DLD1 (cell line): ENCODE data around the gene TMEM86A.

Experiments
- in situ Hi-C: cut with HindIII; loops from 2 replicates; pipeline ENCODE4 v1.10.0; 2017; ENCODE audit warnings: low sequenced_read_pairs

TMEM86A gene

DNA sequence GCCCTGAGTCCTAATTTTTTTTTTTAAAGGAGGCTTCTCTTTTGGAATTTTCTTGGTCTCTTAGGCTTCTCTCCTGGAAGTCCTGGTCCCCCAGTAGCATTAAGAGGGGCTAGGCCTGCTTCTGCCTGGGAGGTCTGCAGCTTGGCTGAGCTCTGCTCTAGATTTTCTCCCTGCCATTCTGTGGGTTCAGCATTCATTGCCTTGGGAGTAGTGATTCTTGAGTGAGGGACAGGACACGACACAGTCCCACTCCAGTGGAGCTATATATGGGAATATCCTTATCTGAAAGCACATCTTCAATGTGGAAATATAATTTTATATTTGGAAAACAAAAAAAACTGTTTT lies 23.7 kb downstream of the TMEM86A start:
- in situ Hi-C loops, result no loop called here

- in situ Hi-C loops, result no loop called here
Measured at GRCh38 chr11:18723991-18724390, 25.4 kb downstream of the TMEM86A start.

DNA sequence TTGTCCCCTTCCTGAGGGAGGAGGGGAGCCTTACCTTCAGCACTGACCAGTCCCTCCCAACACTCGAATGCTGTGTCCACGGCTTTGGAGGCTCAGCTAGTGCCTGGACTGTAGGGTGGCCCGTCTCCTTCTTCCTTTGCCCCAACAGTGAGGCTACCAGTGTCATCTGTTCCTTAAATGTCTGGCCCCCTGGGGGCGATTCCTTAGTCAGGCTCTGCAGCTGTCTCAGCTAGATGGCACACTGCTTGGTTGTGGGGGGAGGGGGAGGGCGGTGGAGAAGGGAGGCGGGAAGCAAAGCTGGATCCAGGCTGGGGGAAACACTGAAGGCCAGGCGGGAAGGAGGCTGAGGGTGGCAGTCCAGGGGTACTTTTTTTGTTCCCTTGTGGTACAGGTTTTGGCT lies 27.5 kb downstream of the TMEM86A start, which contains the start of gene IGSF22:
IGSF22 (minus strand) TSS at position 149 of the 400 bp plus-strand sequence. CDS start 1,952 bp downstream, outside the sequence.
- in situ Hi-C loops, result no loop called here

- in situ Hi-C loops, result no loop called here
Measured at GRCh38 chr11:18727479-18728236, 29.1 kb downstream of the TMEM86A start.

DNA sequence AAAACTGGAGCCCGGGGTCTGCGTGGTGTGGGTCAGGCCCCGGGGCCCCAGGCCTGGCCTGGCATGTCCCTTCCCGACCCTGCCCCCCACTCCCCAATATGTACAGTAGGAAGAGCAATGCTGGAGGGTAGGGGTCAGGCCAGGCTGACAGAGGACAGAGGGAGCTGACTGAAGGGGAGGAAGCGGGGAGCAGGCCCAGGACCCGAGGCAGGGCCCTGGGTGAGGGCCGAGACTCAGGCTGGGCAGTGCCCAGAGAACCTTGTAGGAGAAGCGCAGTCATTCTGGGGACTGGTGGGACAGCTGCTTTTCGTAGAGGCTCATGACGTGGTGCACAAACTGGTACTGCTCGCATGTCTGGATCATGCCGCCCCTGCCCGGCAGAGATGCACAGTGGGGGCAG lies 30.1 kb downstream of the TMEM86A start:
- in situ Hi-C loops, result no loop called here

GRCh38 chr11:18729426-18729825 lies 30.8 kb downstream of the TMEM86A start:
- in situ Hi-C loops, result no loop called here

DNA sequence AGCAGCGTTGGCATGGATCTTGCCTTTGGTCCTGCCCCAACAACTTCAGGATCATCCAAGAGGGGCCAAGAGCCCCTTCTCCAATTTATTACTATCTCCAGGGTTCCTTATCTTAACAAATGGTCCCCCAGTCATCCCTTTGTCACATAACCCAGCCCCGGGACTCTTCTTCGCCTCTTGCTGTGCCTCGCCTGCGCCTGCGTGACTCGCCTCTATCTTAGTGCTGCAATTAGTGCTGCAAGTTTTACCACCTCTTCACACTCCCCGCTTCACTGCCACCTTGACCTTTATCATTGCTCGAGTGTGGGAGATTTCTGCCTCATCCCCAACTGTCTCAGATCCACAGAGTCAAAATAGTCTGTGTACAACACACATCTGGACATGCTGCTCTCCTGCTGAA lies 31.4 kb downstream of the TMEM86A start:
- in situ Hi-C loops, result no loop called here

DNA sequence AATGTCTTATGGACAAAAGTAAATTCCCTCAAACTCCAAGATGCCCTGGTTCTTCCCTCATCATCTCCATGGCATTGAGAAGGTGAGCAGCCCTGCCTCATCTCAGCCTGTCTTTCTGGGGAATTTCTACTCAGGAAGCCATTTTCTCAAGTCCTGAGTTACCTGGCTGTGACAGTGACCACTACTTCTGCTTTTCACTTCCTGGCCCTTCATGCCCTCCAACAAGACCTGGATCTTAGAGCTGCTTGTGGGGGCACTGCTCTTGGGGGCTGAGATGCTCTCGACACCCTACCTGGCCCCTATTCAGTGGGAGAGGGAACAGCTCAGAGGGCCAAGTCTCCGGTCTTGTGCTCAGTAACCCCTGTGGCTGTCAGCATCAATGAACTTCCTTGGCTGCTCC lies 32.9 kb downstream of the TMEM86A start:
- in situ Hi-C loops, result no loop called here

DNA sequence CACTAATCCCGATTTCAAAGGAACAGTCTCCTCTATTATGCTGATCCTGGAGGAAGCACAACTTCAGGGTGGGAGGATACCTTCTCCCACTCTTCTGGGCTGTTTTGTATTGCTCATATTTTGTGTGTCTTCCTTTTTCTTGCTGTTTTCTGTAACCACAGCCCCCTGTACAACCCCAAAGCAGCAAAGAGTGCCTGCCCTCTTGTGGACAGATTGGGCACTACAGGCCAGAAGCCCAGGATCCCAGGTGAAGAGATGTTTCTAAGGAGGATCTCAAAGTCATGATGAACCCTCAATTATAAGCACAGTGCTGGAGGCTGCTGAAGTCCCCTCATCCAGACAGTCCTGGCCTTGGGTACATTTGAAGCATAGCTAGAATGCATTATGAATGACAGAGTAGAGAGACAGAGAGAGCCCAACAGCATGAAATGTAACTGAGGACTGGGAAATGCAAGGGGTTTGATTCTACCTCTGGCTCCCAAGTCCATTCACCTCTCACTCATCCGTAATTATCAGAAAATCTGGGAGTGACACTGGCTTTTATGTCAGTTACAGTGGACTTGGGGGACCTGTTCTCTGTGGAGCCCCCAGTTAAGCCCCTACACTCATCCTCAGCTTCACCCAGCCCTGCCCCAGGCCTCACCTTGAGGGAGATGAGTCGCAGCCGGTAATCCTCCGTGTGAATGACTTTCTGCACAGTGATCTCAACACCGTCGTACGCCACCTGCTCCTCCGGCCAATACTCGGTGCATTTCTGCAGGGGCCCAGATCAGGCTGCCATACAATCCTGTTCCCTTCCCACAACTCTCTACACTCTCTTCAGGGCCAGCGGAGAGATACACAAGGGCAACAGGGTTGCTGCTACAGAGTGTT lies 33.6 kb downstream of the TMEM86A start:
- in situ Hi-C loops, result no loop called here

GRCh38 chr11:18733202-18733601 lies 34.6 kb downstream of the TMEM86A start:
- in situ Hi-C loops, result no loop called here

DNA sequence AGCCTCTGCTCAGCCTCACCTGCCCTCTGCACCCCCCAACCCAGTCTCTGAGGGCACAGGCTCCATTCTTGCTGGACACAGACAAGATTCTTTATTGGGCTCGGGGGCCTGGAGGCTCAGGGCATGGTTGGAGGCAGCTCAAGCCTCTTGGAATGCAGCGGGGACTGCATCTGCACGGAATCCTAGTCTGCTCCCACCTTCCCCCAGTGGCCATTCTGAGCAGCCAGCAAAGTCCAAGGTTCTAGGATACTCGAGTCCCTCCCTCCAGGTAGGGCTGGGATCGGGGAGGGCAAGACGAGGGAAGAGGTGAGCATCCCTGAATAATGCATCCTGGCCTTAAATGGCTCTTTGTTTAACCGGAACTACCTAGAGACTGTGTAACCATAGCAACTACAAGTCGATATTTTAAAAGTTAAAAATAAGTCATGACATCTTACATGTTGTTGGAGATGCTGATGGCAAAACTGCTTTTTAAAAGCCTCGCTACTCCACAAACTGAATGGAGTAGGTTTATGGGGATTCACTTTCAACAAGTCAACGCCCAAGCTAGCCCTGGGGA lies 38.1 kb downstream of the TMEM86A start:
- in situ Hi-C loops, result no loop called here

- in situ Hi-C loops, result no loop called here
Measured at GRCh38 chr11:18737642-18738041, 39.1 kb downstream of the TMEM86A start.

GRCh38 chr11:18739685-18740084 lies 41.1 kb downstream of the TMEM86A start:
- in situ Hi-C loops, result no loop called here

DNA sequence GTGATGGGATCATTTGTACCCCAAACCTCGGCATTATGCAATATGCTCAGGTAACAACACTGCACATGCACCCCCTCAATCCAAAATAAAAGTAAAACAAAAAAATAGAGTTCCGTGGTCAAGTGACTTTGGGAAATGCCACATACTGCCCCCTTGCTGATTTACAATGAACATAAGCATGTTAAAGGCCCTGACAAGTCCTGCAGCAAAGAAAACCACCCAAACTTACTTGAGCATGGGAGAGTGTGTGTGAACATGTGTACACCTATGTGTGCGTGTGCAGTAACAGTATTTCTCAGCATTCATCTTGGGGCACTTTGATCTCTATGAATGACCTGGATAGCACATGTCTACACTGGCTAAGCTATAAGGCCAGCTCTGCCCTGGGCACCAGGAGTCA lies 43.2 kb downstream of the TMEM86A start:
- in situ Hi-C loops, result no loop called here

- in situ Hi-C loops, result no loop called here
Measured at GRCh38 chr11:18743365-18743764, 44.8 kb downstream of the TMEM86A start.

DNA sequence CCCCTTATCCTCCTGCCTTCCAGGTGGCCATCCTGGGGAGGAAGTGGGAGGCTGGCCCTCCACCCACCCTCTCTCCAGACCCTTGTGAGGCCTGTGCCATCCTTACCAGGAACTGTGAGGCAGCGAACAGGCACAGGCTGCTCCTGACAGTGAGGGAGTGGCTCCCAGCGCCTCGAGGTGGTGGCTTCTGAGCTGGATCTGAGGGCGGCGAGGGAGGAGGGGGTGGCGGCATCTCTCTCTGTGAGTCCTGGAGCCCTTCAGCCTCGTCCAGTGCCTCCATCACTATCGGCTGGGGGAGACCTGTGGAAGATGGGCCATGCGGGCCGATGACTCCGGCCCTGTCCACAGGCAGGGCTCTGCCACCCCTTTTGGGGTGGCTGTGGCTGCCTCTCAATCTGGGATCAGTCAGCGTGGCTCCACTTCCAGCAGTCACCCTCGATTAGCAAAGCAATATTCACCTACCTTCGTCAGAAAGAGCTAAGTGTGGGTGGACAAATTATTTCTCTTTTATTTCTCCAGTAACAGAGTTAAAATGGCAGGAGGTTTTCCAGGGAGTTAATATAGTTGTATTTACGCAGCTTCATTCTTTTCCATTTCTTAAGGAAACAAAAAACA lies 45.4 kb downstream of the TMEM86A start:
- in situ Hi-C loops, result no loop called here

DNA sequence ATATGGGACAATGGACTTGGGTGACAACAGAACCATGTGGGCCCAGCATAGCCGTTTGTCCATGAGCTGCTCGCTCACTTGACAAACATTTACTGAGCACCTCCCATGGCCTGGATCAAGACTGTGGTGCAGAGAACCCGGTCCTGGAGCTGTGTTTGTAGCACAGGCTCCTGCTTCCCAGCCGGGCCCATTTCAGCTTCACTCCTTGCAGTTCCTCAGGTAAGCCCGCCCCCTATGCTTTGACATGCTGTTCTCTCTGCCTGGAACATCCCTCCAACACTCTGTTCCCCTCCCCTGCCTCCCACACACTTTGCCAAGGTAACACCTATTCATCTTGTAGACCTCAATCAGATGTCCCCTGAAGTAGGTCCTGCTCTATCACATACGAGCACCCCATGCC lies 46.7 kb downstream of the TMEM86A start:
- in situ Hi-C loops, result no loop called here

DNA sequence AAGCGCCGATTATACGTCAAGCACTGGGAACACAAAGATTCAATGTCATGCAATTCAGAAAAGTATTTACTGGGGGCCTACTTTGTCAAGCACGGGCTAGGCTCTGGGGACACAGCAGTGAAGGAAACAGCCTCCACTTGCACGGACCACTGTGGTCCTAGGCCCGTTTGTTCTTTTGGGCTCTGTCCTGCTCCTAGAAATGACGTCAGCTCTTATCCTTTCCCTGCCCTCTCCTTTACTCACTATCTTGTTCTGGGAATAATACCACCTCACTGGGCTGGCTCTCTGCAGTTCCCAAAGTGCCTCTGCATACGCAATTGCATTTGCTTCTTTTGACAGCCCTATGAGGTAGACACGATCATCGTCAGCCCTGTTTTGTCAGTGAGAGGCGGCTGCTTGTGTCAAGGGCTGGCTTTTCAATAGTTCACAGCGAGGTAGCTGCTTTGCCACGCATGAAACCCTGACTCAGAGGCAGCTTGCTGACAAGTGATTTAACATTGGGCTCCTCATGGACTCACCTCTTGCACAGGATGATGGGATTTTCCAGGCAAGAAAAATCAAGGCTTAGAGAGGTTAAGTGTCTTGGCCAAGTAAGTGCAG lies 50.3 kb downstream of the TMEM86A start:
- in situ Hi-C loops, result no loop called here

DNA sequence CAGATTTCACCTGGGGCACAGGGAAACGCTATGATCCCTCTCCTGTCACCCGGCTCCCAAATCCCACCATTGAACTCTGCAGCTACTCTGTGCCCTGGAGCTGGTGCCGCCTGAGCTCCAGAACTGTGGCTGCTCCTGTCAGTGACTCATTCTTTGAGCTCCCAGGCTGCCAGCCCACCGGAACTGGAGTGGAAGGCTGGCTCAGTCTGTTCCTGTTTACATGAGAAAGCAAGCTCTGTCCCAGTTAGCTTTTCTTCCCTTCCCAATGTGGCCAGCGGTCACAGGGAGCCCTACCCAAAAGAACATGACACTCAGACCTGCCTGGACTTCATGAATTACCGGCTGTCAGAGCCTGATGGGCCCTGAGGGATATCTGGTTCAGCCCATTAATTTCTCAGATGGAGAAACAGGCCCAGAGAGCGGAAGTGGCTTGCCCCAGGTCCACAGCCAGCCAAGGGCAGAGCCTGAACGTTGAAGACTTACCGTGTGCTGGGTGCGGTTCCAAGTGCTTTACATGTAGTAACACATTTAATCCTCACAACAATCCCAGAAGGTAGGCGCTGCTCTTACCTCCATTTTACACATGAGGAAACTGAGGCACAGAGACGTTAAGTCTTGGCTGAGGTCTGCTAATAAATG lies 51.2 kb downstream of the TMEM86A start:
- in situ Hi-C loops, result no loop called here

DNA sequence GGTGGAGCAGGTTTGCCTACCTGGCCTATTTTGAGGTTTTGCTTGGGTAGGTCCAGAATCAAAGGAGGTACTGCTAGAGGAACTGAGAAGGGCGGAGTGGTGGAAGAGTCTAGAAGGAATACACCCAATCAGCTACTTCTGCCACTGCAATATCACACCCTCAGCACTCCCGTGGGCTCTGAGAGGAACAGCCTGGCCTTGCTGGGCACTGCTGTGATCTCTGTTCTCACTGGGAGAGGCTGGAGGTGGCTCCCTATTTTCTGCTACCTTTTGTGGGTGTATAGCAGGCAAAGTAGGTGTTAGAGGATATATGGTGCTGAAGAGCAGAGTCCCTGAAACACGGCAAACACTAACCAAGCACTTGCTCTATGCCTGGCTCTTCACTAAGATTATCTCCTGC lies 52.4 kb downstream of the TMEM86A start:
- in situ Hi-C loops, result no loop called here

DNA sequence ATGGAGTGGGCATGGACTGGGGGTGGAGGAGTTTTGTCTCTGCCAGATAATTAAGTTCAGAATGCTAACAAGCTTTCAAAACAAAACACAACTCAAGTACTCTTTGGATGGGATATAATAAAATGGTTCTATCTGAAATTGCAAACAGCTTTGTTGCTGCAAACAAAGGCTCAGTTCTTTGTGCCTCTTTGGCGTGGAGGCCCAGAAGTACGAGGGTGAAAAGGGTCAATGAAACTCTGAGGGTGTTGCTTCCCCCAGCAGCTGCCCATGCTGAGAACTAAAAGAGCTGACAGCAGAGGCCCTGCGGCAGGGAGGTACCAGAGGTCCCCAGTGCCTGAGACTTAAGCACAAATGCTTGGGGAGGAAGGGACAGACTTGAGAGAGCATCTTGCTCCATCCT lies 53.9 kb downstream of the TMEM86A start:
- in situ Hi-C loops, result no loop called here
